Stimulated activated naive CD8-positive, alpha-beta T cell treated with anti-CD3 and anti-CD28 coated beads, Interleukin-15, amount 100 ng/mL, for 72 hours (primary cell): Measurements from ENCODE around the gene CBLB.

Experiments
- ATAC-seq: fragments of 150-1000 bp; cut with Tn5 transposase; 2 replicates; pipeline ENCODE4 v1.10.0; 2021; ENCODE audit warnings: mild to moderate bottlenecking, moderate library complexity
- DNase-seq, 2 donors: peaks; one replicate each; pipeline ENCODE4 v3.0.0; 2021 to 2022
- H3K27ac Mint-ChIP-seq, 2 donors: one replicate each; pipeline ENCODE4 v1.8.0; 2022; ENCODE audit warnings: mild to moderate bottlenecking in 2 of 2, mixed read lengths in 2 of 2, moderate library complexity in 2 of 2
- H3K27me3 Mint-ChIP-seq: one replicate; pipeline ENCODE4 v1.8.0; 2022; ENCODE audit warnings: mixed read lengths
- H3K4me1 Mint-ChIP-seq: one replicate; pipeline ENCODE4 v1.8.0; 2022; ENCODE audit warnings: mild to moderate bottlenecking, mixed read lengths
- H3K4me3 Mint-ChIP-seq, 2 donors: one replicate each; pipeline ENCODE4 v1.8.0; 2022; ENCODE audit warnings: mild to moderate bottlenecking in 2 of 2, mixed read lengths in 2 of 2, moderate library complexity in 1 of 2
- H3K9me3 Mint-ChIP-seq, 2 donors: one replicate each; pipeline ENCODE4 v1.8.0; 2022; ENCODE audit warnings: mixed read lengths in 2 of 2

CBLB gene

GRCh38 chr3:105863608-105864007, 5.2 kb downstream of the CBLB start:
- H3K27ac Mint-ChIP-seq: no peak overlapping the region
- no peaks in the 10 kb centered on the region for H3K27me3 Mint-ChIP-seq
- H3K9me3 Mint-ChIP-seq: no peaks in the 10 kb centered on the region
- ATAC-seq (no peak), DNase-seq (no peak)
- H3K4me1 Mint-ChIP-seq: peaks cover 19% of the 10 kb centered on the region
- peak overlapping the region; percentile 66 to 99 for H3K4me3 Mint-ChIP-seq

- Mint-ChIP-seq H3K27ac (no peak overlapping the region), H3K27me3 (no peaks in the 10 kb centered on the region), H3K4me3 (no peak overlapping the region), H3K4me1 (peaks cover 29% of the 10 kb centered on the region), H3K9me3 (no peaks in the 10 kb centered on the region)
- ATAC-seq: peak; percentile 27
- DNase-seq: no peak
Observed at GRCh38 chr3:105862217-105862616, 6.6 kb downstream of the CBLB start.

GRCh38 chr3:105860641-105861040, 8.2 kb downstream of the CBLB start:
- H3K27me3 Mint-ChIP-seq: no peaks in the 10 kb centered on the region
- H3K27ac Mint-ChIP-seq: no peak overlapping the region
- no peak for ATAC-seq
- peaks cover 35% of the 10 kb centered on the region for H3K4me1 Mint-ChIP-seq
- H3K9me3 Mint-ChIP-seq: no peaks in the 10 kb centered on the region
- no peak overlapping the region for H3K4me3 Mint-ChIP-seq
- no peak for DNase-seq

- Mint-ChIP-seq H3K9me3 (no peaks in the 10 kb centered on the region), H3K4me3 (peak overlapping the region; percentile 36 to 41), H3K4me1 (peaks cover 42% of the 10 kb centered on the region), H3K27me3 (no peaks in the 10 kb centered on the region), H3K27ac (peak overlapping the region in 1 of 2 donors; percentile 76)
- DNase-seq (no peak), ATAC-seq (no peak)
Observed at GRCh38 chr3:105858017-105858416, 10.8 kb downstream of the CBLB start.

- DNase-seq (no peak), ATAC-seq (no peak)
- Mint-ChIP-seq H3K4me3 (peak overlapping the region; percentile 36 to 41), H3K9me3 (no peaks in the 10 kb centered on the region), H3K27me3 (no peaks in the 10 kb centered on the region), H3K27ac (peak overlapping the region in 1 of 2 donors; percentile 76), H3K4me1 (peaks cover 46% of the 10 kb centered on the region)
Observed at GRCh38 chr3:105857601-105858000, 11.2 kb downstream of the CBLB start.

- DNase-seq: no peak
- Mint-ChIP-seq H3K27ac (no peak overlapping the region), H3K4me1 (peaks cover 47% of the 10 kb centered on the region), H3K27me3 (no peaks in the 10 kb centered on the region), H3K9me3 (no peaks in the 10 kb centered on the region), H3K4me3 (no peak overlapping the region)
- no peak for ATAC-seq
Observed at GRCh38 chr3:105856605-105857004, 12.2 kb downstream of the CBLB start.

- ATAC-seq: peak; percentile 37
- no peak for DNase-seq
- Mint-ChIP-seq H3K27ac (peak overlapping the region in 1 of 2 donors; percentile 48), H3K27me3 (no peaks in the 10 kb centered on the region), H3K4me1 (peaks cover 56% of the 10 kb centered on the region), H3K9me3 (no peaks in the 10 kb centered on the region), H3K4me3 (no peak overlapping the region)
Observed at GRCh38 chr3:105853801-105854432, 14.9 kb downstream of the CBLB start.

GRCh38 chr3:105851582-105851981, 17.2 kb downstream of the CBLB start:
- H3K9me3 Mint-ChIP-seq: no peaks in the 10 kb centered on the region
- H3K27ac Mint-ChIP-seq: no peak overlapping the region
- H3K4me3 Mint-ChIP-seq: no peak overlapping the region
- H3K27me3 Mint-ChIP-seq: no peaks in the 10 kb centered on the region
- DNase-seq (no peak), ATAC-seq (no peak)
- peaks cover 69% of the 10 kb centered on the region for H3K4me1 Mint-ChIP-seq

- no peak overlapping the region for H3K4me3 Mint-ChIP-seq
- H3K27me3 Mint-ChIP-seq: no peaks in the 10 kb centered on the region
- H3K9me3 Mint-ChIP-seq: no peaks in the 10 kb centered on the region
- no peak overlapping the region for H3K27ac Mint-ChIP-seq
- ATAC-seq (no peak), DNase-seq (no peak)
- H3K4me1 Mint-ChIP-seq: peaks cover 71% of the 10 kb centered on the region
Observed at GRCh38 chr3:105851176-105851575, 17.6 kb downstream of the CBLB start.

GRCh38 chr3:105850593-105850992, 18.2 kb downstream of the CBLB start:
- DNase-seq: no peak
- Mint-ChIP-seq H3K27me3 (no peaks in the 10 kb centered on the region), H3K4me1 (peaks cover 68% of the 10 kb centered on the region), H3K4me3 (no peak overlapping the region), H3K27ac (no peak overlapping the region), H3K9me3 (no peaks in the 10 kb centered on the region)
- no peak for ATAC-seq

GRCh38 chr3:105848821-105849220, 20.0 kb downstream of the CBLB start:
- ATAC-seq: peak; percentile 43

GRCh38 chr3:105847865-105848264, 20.9 kb downstream of the CBLB start:
- H3K4me1 Mint-ChIP-seq: peaks cover 48% of the 10 kb centered on the region
- ATAC-seq (no peak), DNase-seq (no peak)
- no peaks in the 10 kb centered on the region for H3K27me3 Mint-ChIP-seq
- peak overlapping the region; percentile 4 to 49 for H3K4me3 Mint-ChIP-seq
- peak overlapping the region in 1 of 2 donors; percentile 1 for H3K27ac Mint-ChIP-seq
- no peaks in the 10 kb centered on the region for H3K9me3 Mint-ChIP-seq

More at GRCh38 chr3:105848821-105849220, 20.0 kb downstream of the CBLB start:
- H3K9me3 Mint-ChIP-seq: no peaks in the 10 kb centered on the region
- H3K27me3 Mint-ChIP-seq: no peaks in the 10 kb centered on the region
- H3K27ac Mint-ChIP-seq: peak overlapping the region in 1 of 2 donors; percentile 72
- peak overlapping the region; percentile 2 to 49 for H3K4me3 Mint-ChIP-seq
- peaks cover 58% of the 10 kb centered on the region for H3K4me1 Mint-ChIP-seq
- no peak for DNase-seq

- Mint-ChIP-seq H3K4me3 (peak overlapping the region; percentile 51 to 58), H3K27me3 (no peaks in the 10 kb centered on the region)
Observed at GRCh38 chr3:105847452-105847851, 21.4 kb downstream of the CBLB start.

GRCh38 chr3:105846809-105847208, 22.0 kb downstream of the CBLB start:
- DNase-seq (no peak), ATAC-seq (no peak)
- Mint-ChIP-seq H3K27ac (no peak overlapping the region), H3K27me3 (no peaks in the 10 kb centered on the region), H3K4me3 (peak overlapping the region in 1 of 2 donors; percentile 58), H3K4me1 (peaks cover 54% of the 10 kb centered on the region), H3K9me3 (no peaks in the 10 kb centered on the region)

More at GRCh38 chr3:105847452-105847851, 21.4 kb downstream of the CBLB start:
- H3K27ac Mint-ChIP-seq: peak overlapping the region; percentile 36 to 83
- H3K4me1 Mint-ChIP-seq: peaks cover 47% of the 10 kb centered on the region
- peak; percentile 50 for ATAC-seq
- DNase-seq: no peak
- H3K9me3 Mint-ChIP-seq: no peaks in the 10 kb centered on the region

- DNase-seq (no peak), ATAC-seq (no peak)
- Mint-ChIP-seq H3K9me3 (no peaks in the 10 kb centered on the region), H3K4me3 (peak overlapping the region; percentile 0 to 10), H3K4me1 (peaks cover 51% of the 10 kb centered on the region), H3K27ac (no peak overlapping the region), H3K27me3 (no peaks in the 10 kb centered on the region)
Observed at GRCh38 chr3:105845488-105845887, 23.3 kb downstream of the CBLB start.

GRCh38 chr3:105844704-105845103, 24.1 kb downstream of the CBLB start:
- ATAC-seq (no peak), DNase-seq (no peak)
- Mint-ChIP-seq H3K4me1 (peaks cover 58% of the 10 kb centered on the region), H3K4me3 (no peak overlapping the region), H3K9me3 (no peaks in the 10 kb centered on the region), H3K27ac (no peak overlapping the region), H3K27me3 (no peaks in the 10 kb centered on the region)

- Mint-ChIP-seq H3K27me3 (no peaks in the 10 kb centered on the region), H3K4me1 (peaks cover 61% of the 10 kb centered on the region), H3K4me3 (no peak overlapping the region), H3K9me3 (no peaks in the 10 kb centered on the region), H3K27ac (no peak overlapping the region)
- DNase-seq (no peak), ATAC-seq (no peak)
Observed at GRCh38 chr3:105843994-105844393, 24.8 kb downstream of the CBLB start.
